ENCODE data around the gene PCDH9. TPM values are rescaled to one million over a fixed set of nuclear protein-coding genes. Genes with fewer than 3 reads are reported as not detected.
"Not testable (repeated sequence)": the region's sequence is repeated elsewhere in the genome, so short reads cannot be mapped to it uniquely, and the experiment has no call there.

Gene PCDH9
- total RNA-seq, 2 experiments from 2014 or later: 0.14 to 0.17 TPM

DNA sequence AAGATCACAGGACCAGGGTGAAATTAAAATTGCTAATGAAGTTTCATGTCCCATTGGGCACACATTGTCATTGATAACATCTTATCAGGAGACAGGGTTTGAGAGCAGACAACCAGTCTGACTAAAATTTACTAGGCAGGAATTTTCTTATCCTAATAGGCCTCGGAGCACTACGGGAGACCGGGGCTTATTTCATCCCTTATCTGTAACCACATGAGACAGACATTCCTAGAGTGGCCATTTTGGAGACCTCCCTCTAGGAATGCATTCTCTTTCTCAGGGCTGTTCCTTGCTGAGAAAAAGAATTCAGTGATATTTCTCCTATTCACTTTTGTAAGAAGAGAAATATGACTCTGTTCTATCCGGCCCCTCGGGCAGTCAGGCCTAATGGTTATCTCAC lies 943.3 kb downstream of the PCDH9 start:
- H3K4me1 Mint-ChIP-seq; H3K4me3 Mint-ChIP-seq; ATAC-seq (ENCODE audit: low read depth); H3K27me3 Mint-ChIP-seq; H3K27ac Mint-ChIP-seq; DNase-seq; POLR2A ChIA-PET; H3K36me3 Mint-ChIP-seq: not testable (repeated sequence)
- H3K9me3 Mint-ChIP-seq: peaks cover 17% of the 10 kb centered on the region

DNA sequence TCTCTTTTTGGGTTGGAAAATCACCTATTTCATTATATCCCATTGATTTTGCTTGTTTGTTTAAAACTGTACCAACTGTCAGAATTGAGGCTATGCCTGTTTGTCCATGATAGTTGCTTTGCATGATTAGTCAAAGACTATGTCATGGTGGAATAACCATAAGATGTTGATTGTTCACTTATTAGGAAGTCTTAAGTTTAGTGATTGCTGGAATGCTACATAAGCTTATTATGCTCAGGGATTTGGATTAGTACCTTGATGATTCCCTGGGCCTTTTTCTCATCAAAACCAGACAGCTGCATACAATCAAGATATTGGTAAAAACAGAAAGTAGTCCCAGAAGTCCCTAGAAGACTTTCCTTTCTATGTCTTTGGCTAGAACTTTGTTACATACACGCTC lies 954.7 kb downstream of the PCDH9 start:
- no peaks in the 10 kb centered on the region for H3K36me3 Mint-ChIP-seq
- DNase-seq (no peak), ATAC-seq (ENCODE audit: low read depth) (no peak)
- H3K9me3 Mint-ChIP-seq: peaks cover 5% of the 10 kb centered on the region
- no peaks in the 10 kb centered on the region for H3K4me1 Mint-ChIP-seq
- H3K27me3 Mint-ChIP-seq: no peaks in the 10 kb centered on the region
- H3K4me3 Mint-ChIP-seq: no peak overlapping the region
- no peak overlapping the region for H3K27ac Mint-ChIP-seq
- POLR2A ChIA-PET: no interaction called here

DNA sequence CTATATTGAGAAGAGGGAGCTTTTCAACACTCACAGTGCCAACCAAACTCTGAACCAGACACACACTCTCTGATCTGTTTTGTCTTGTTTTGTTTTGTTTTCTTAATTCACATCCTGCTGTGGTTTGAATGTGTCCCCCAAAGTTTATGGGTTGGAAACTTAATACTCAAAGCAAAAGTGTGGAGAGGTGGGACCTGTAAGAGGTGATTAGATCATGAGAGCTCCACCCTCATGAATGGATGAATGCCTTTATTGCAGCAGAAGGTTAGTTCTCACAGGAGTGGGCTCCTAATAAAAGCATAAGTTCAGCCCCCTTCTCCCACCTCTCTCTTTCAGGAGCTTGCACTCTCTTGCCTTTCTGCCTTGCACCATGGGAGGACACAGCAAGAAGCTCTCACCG lies 957.1 kb downstream of the PCDH9 start:
- Mint-ChIP-seq H3K4me1 (no peaks in the 10 kb centered on the region), H3K27me3 (no peaks in the 10 kb centered on the region), H3K27ac (no peak overlapping the region), H3K36me3 (no peaks in the 10 kb centered on the region), H3K4me3 (no peak overlapping the region), H3K9me3 (peaks cover 6% of the 10 kb centered on the region)
- DNase-seq (no peak), ATAC-seq (ENCODE audit: low read depth) (no peak)
- POLR2A ChIA-PET: no interaction called here

DNA sequence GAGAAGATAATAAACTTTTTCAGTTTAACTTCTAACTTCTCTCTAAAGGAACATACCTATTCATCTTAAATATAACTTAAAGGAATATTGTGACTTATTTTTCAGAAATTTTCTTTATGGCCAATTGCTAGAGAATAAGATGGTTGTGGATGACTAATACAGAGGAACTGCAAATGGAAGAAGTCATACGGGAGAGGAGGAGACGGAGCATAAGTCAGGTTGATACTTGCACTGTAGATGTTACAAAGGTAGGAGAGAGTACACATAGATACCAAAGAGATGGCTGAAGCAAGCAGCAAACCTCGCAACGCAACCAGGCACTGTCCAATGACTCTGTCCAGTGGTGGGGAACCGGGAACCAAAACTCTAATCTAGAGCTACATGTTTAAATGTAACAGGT lies 963.4 kb downstream of the PCDH9 start:
- ATAC-seq (ENCODE audit: low read depth) (no peak), DNase-seq (no peak)
- H3K9me3 Mint-ChIP-seq: peaks cover 1% of the 10 kb centered on the region
- H3K27ac Mint-ChIP-seq: no peak overlapping the region
- H3K27me3 Mint-ChIP-seq: no peaks in the 10 kb centered on the region
- no peaks in the 10 kb centered on the region for H3K36me3 Mint-ChIP-seq
- POLR2A ChIA-PET: no interaction called here
- no peaks in the 10 kb centered on the region for H3K4me1 Mint-ChIP-seq
- no peak overlapping the region for H3K4me3 Mint-ChIP-seq

DNA sequence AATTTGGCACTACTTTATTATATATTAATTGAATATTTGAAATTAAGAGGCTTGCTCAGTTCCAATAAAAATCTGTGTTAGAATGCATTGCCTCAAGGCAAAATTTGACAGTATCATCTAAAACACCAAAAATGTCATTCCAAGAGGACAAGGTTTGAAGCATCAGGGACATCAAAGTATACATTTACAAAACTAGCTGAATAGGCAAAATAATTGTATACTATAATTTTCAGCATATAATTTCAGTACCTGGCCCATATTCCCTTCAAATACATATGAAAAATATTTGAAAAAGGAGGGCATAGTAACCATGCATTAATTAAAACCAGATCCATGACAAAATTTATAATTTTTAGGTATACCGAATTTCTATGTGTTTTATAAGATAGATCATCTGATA lies 963.8 kb downstream of the PCDH9 start:
- no peaks in the 10 kb centered on the region for H3K36me3 Mint-ChIP-seq
- no peak overlapping the region for H3K4me3 Mint-ChIP-seq
- DNase-seq (no peak), ATAC-seq (ENCODE audit: low read depth) (no peak)
- no peaks in the 10 kb centered on the region for H3K4me1 Mint-ChIP-seq
- POLR2A ChIA-PET: no interaction called here
- no peaks in the 10 kb centered on the region for H3K27me3 Mint-ChIP-seq
- peaks cover 1% of the 10 kb centered on the region for H3K9me3 Mint-ChIP-seq
- H3K27ac Mint-ChIP-seq: no peak overlapping the region

DNA sequence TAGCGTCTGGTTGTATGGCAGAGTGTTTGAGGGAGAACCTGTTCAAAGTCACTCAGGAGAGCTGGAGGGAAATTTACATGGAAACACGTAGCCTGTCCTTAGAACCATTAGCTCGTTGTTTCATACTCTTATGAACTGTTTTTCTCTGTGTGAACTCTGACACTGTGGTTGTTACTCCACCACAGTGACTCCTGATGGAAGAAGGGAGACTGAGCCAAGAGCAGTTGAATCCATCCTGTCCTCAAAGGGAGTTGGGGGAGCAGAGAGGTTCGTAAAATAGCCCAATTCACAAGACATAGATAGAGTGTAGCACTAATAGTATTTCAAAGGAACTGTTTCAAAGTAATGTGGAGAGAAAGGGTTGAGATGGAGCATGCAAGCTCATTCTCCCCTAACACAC lies 964.8 kb downstream of the PCDH9 start:
- no peak for DNase-seq
- no peak overlapping the region for H3K4me3 Mint-ChIP-seq
- POLR2A ChIA-PET: no interaction called here
- no peak for ATAC-seq (ENCODE audit: low read depth)
- H3K27ac Mint-ChIP-seq: no peak overlapping the region
- H3K9me3 Mint-ChIP-seq: peaks cover 1% of the 10 kb centered on the region
- H3K27me3 Mint-ChIP-seq: no peaks in the 10 kb centered on the region
- H3K4me1 Mint-ChIP-seq: no peaks in the 10 kb centered on the region
- no peaks in the 10 kb centered on the region for H3K36me3 Mint-ChIP-seq

DNA sequence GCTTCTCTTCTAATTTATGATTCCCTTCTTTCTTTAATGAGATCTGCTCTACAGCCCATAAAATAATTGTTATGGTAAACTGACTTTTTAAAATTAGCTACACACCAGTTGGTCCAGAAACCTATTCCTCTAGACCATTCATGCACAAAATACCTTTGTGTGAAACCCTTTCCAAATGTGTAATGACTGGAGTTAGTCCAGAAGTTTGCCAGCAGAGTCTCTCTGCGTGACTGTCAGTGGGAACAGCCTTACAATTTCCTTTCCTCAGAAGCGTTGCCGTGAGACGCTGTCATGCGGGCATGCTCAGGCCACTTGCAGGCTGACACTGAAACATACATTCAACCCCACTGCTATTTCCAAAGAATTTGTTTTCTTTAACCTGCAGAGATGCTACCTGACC lies 965.2 kb downstream of the PCDH9 start:
- POLR2A ChIA-PET: no interaction called here
- Mint-ChIP-seq H3K36me3 (no peaks in the 10 kb centered on the region), H3K27ac (no peak overlapping the region), H3K4me3 (no peak overlapping the region), H3K9me3 (peaks cover 1% of the 10 kb centered on the region), H3K4me1 (no peaks in the 10 kb centered on the region), H3K27me3 (no peaks in the 10 kb centered on the region)
- no peak for DNase-seq
- no peak for ATAC-seq (ENCODE audit: low read depth)

DNA sequence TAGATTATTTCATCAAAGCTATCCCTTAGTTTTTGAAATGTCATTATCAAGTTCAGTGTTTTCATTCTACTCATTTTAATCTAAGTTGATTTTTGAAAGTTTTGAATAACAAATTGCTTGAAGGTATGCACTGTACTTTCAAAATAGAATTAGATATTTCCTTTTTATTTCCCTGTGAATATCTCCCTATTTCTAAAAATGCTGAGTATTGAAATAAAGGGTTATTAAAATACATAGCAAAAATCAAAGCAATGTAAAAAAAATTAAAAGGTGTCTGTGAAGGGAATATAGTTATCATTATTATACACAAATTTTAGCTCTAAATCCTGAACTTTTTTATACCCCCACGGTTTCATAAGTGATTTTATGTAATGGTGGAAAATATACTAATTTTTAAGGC lies 967.8 kb downstream of the PCDH9 start:
- no peak overlapping the region for H3K27ac Mint-ChIP-seq
- POLR2A ChIA-PET: no interaction called here
- H3K36me3 Mint-ChIP-seq: no peaks in the 10 kb centered on the region
- no peaks in the 10 kb centered on the region for H3K9me3 Mint-ChIP-seq
- DNase-seq (no peak), ATAC-seq (ENCODE audit: low read depth) (no peak)
- no peaks in the 10 kb centered on the region for H3K4me1 Mint-ChIP-seq
- H3K4me3 Mint-ChIP-seq: no peak overlapping the region
- no peaks in the 10 kb centered on the region for H3K27me3 Mint-ChIP-seq

DNA sequence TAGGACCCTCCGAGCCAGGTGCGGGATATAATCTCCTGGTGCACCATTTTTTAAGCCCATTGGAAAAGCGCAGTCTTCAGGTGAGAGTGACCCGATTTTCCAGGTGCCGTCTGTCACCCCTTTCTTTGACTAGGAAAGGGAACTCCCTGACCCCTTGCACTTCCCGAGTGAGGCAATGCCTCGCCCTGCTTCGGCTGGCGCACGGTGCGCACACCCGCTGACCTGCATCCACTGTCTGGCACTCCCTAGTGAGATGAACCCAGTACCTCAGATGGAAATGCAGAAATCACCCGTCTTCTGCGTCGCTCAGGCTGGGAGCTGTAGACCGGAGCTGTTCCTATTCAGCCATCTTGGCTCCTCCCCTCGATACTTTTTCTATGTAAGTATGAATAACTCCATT lies 970.7 kb downstream of the PCDH9 start:
- H3K36me3 Mint-ChIP-seq; H3K4me1 Mint-ChIP-seq; H3K9me3 Mint-ChIP-seq; ATAC-seq (ENCODE audit: low read depth); DNase-seq; H3K27ac Mint-ChIP-seq; POLR2A ChIA-PET; H3K4me3 Mint-ChIP-seq; H3K27me3 Mint-ChIP-seq: not testable (repeated sequence)

Measured in activated naive CD8-positive, alpha-beta T cell treated with anti-CD3 and anti-CD28 coated beads, Interleukin-2, amount 10 ng/mL, durations not matched to agents 7 days and 5 days (primary cell).